Neural progenitor cell (in vitro differentiated cells): ENCODE data around the gene CHST13. TPM values are rescaled to one million over a fixed set of nuclear protein-coding genes. Genes with fewer than 3 reads are reported as not detected.
A peak's percentile ranks its signal among the peaks of the same experiment; 100 is the strongest.

Source experiments
- DNase-seq: peaks from one replicate; pipeline ENCODE4 v3.0.0-alpha.2; 2016; ENCODE audit warnings: low spot score
- H2AFZ ChIP-seq: fragments of 200-600 bp; sonication (generic); replicated peaks from 2 replicates; pipeline ENCODE4 v1.6.1; 2016; ENCODE audit warnings: antibody characterized with exemption
- H3F3A ChIP-seq: fragments of 200-600 bp; sonication (generic); 2 replicates; pipeline ENCODE4 v1.6.1; 2016; ENCODE audit warnings: antibody characterized with exemption, low read depth
- H3K27ac ChIP-seq: fragments of 200-600 bp; sonication (generic); 2 replicates; pipeline ENCODE4 v1.5.1; 2016; ENCODE audit warnings: mild to moderate bottlenecking
- H3K27me3 ChIP-seq: fragments of 200-600 bp; sonication (generic); 2 replicates; pipeline ENCODE4 v1.6.1; 2016; ENCODE audit warnings: mild to moderate bottlenecking, moderate library complexity
- H3K36me3 ChIP-seq: fragments of 200-600 bp; sonication (generic); 2 replicates; pipeline ENCODE4 v1.5.1; 2016
- H3K4me1 ChIP-seq: fragments of 200-600 bp; sonication (generic); 2 replicates; pipeline ENCODE4 v1.6.1; 2016; ENCODE audit warnings: mixed run types
- H3K4me2 ChIP-seq: fragments of 200-600 bp; sonication (generic); 2 replicates; pipeline ENCODE4 v1.6.1; 2016
- H3K4me3 ChIP-seq: fragments of 200-600 bp; sonication (generic); 2 replicates; pipeline ENCODE4 v1.5.1; 2016
- H3K79me2 ChIP-seq: fragments of 200-600 bp; sonication (generic); 2 replicates; pipeline ENCODE4 v1.6.1; 2016; ENCODE audit warnings: low read depth
- H3K9ac ChIP-seq: fragments of 200-600 bp; sonication (generic); 2 replicates; pipeline ENCODE4 v1.6.1; 2016
- H3K9me3 ChIP-seq: fragments of 200-600 bp; sonication (generic); 2 replicates; pipeline ENCODE4 v1.5.1; 2016; ENCODE audit warnings: low read depth
- H4K20me1 ChIP-seq: fragments of 200-600 bp; sonication (generic); 2 replicates; pipeline ENCODE4 v1.6.1; 2016; ENCODE audit warnings: low read depth
- H3K27ac Mint-ChIP-seq: 3 replicates; pipeline ENCODE4 v1.8.0; 2021; ENCODE audit warnings: mixed read lengths
- H3K27me3 Mint-ChIP-seq: 2 replicates; pipeline ENCODE4 v1.8.0; 2022; ENCODE audit warnings: low read depth, mild to moderate bottlenecking, inconsistent platforms, moderate library complexity, mixed read lengths; ENCODE audit not compliant: insufficient read depth
- H3K36me3 Mint-ChIP-seq: 3 replicates; pipeline ENCODE4 v1.8.0; 2021; ENCODE audit warnings: mixed read lengths
- H3K4me1 Mint-ChIP-seq: 3 replicates; pipeline ENCODE4 v1.8.0; 2021; ENCODE audit warnings: mixed read lengths
- H3K4me3 Mint-ChIP-seq: 3 replicates; pipeline ENCODE4 v1.8.0; 2021; ENCODE audit warnings: mild to moderate bottlenecking, moderate library complexity, mixed read lengths
- H3K9me3 Mint-ChIP-seq: 3 replicates; pipeline ENCODE4 v1.8.0; 2020; ENCODE audit warnings: mixed read lengths
- EZH2 ChIP-seq: fragments of 200-600 bp; sonication (generic); IDR thresholded peaks from 2 replicates; pipeline ENCODE4 v1.6.1; 2017; ENCODE audit warnings: antibody characterized with exemption, mild to moderate bottlenecking, moderate library complexity
- EZH2phosphoT487 ChIP-seq: fragments of 200-600 bp; sonication (generic); IDR thresholded peaks from 2 replicates; pipeline ENCODE4 v1.6.1; 2017; ENCODE audit warnings: antibody characterized with exemption
- total RNA-seq: library from RNA; depleted of rRNA; stranded (reverse); fragments of >200 nt; gene quantifications from 2 replicates; pipeline ENCODE4 v1.2.3, GENCODE V29; 2015; ENCODE audit warnings: low replicate concordance
- TF ChIP-seq, protein P1 (sequence below): fragments of 200-600 bp; sonication (generic); IDR thresholded peaks from 2 replicates; pipeline ENCODE4 v1.5.1; 2017; ENCODE audit warnings: antibody characterized with exemption, mild to moderate bottlenecking

Gene CHST13
- total RNA-seq, 1 donor from 2014 or later, result 0.09 TPM

DNA sequence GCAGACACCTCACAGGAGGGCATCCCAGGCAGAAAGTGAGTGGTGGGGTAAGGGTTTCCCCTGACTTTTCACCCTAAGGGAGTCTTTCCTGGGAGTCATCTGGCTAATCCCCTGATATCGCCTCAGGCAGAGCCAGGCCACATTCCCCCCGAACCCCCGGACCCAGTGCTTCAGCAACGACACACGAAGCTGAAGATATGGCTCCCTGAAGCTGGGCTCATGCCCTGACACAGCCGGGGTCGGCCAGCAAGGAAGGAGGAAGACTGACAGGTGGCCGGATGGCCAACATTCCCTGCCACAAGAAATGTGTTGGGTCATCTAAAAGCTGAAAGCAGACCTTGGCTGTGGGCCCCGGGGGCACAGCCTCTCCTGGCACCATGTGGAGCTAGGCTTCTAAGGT, 14.4 kb downstream of the CHST13 start:
- Histone ChIP-seq H3K4me3 (no peak overlapping the region), H3K79me2 (no peaks in the 10 kb centered on the region), H3F3A (no peaks in the 10 kb centered on the region), H3K27ac (no peak overlapping the region), H4K20me1 (no peaks in the 10 kb centered on the region), H3K9me3 (no peaks in the 10 kb centered on the region), H3K27me3 (peaks cover 12% of the 10 kb centered on the region), H3K9ac (no peak overlapping the region), H3K4me1 (no peaks in the 10 kb centered on the region), H2AFZ (no peak overlapping the region), H3K36me3 (no peaks in the 10 kb centered on the region), H3K4me2 (no peak overlapping the region)
- Mint-ChIP-seq H3K4me1 (peaks cover 4% of the 10 kb centered on the region), H3K4me3 (no peak overlapping the region), H3K36me3 (no peaks in the 10 kb centered on the region), H3K9me3 (peaks cover 2% of the 10 kb centered on the region), H3K27me3 (peaks cover 11% of the 10 kb centered on the region), H3K27ac (no peak overlapping the region)
- TF ChIP-seq EZH2 (no peak), EZH2phosphoT487 (no peak)
- TF ChIP-seq, protein P1, sequence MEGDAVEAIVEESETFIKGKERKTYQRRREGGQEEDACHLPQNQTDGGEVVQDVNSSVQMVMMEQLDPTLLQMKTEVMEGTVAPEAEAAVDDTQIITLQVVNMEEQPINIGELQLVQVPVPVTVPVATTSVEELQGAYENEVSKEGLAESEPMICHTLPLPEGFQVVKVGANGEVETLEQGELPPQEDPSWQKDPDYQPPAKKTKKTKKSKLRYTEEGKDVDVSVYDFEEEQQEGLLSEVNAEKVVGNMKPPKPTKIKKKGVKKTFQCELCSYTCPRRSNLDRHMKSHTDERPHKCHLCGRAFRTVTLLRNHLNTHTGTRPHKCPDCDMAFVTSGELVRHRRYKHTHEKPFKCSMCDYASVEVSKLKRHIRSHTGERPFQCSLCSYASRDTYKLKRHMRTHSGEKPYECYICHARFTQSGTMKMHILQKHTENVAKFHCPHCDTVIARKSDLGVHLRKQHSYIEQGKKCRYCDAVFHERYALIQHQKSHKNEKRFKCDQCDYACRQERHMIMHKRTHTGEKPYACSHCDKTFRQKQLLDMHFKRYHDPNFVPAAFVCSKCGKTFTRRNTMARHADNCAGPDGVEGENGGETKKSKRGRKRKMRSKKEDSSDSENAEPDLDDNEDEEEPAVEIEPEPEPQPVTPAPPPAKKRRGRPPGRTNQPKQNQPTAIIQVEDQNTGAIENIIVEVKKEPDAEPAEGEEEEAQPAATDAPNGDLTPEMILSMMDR, result no peak
- no peak for DNase-seq

DNA sequence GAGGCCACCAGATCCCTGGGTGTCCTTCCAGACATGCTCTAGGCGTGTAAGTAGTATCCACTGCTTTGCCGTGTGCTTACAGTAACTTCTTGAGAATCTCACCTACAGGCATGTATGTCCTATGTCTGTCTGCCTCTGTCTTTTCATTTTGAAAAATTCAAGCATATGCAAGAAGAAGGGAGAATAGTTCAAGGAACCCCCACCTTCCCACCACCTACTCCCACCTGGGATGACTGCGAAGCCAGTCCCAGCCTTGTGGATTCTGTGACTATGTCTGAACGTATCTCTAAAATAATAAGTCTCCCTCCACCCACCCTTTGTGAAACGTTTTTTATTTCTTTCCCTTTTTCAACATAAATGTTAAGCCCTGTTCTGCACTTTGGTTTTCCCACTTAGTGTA, 15.0 kb downstream of the CHST13 start:
- Histone ChIP-seq H3K9me3 (no peaks in the 10 kb centered on the region), H3K36me3 (no peaks in the 10 kb centered on the region), H3K4me1 (no peaks in the 10 kb centered on the region), H3K4me3 (no peak overlapping the region), H3K27ac (no peak overlapping the region), H4K20me1 (no peaks in the 10 kb centered on the region), H3K9ac (no peak overlapping the region), H3F3A (no peaks in the 10 kb centered on the region), H2AFZ (no peak overlapping the region), H3K27me3 (peaks cover 6% of the 10 kb centered on the region), H3K4me2 (no peak overlapping the region), H3K79me2 (no peaks in the 10 kb centered on the region)
- TF ChIP-seq EZH2 (no peak), EZH2phosphoT487 (no peak)
- TF ChIP-seq, protein P1, result no peak
- peaks cover 4% of the 10 kb centered on the region for H3K4me1 Mint-ChIP-seq
- peaks cover 2% of the 10 kb centered on the region for H3K9me3 Mint-ChIP-seq
- peaks cover 11% of the 10 kb centered on the region for H3K27me3 Mint-ChIP-seq
- H3K4me3 Mint-ChIP-seq, result no peak overlapping the region
- DNase-seq, result no peak
- no peaks in the 10 kb centered on the region for H3K36me3 Mint-ChIP-seq
- H3K27ac Mint-ChIP-seq, result no peak overlapping the region

DNA sequence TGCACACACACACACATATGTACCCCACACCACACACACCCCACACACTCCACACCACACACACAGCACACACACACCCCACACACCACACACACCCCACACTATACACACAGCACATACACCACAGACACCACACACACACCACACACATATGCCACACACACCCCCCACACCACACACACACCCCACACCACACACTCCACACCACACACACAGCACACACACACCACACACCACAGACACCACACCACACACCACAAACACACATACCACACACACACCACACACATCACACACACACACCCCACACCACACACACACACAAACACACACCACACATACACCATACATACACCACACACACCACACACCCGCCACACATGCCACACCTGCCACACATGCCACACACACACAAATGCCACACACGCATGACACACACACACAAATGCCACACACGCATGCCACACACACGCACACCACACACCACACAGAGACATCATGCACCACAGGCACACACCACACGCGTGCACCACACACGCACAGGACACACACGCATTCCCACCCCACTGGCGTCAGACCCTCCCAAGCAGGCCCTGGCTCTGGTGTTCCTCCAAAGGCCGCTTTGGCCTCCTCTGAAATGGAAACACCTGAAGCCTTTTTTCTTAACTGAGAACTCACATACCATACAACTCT, 15.7 kb downstream of the CHST13 start:
- Histone ChIP-seq H3K4me2 (no peak overlapping the region), H3K27me3 (no peaks in the 10 kb centered on the region), H3F3A (no peaks in the 10 kb centered on the region), H3K4me3 (no peak overlapping the region), H3K9ac (no peak overlapping the region), H3K36me3 (no peaks in the 10 kb centered on the region), H3K4me1 (no peaks in the 10 kb centered on the region), H3K9me3 (no peaks in the 10 kb centered on the region), H2AFZ (no peak overlapping the region), H3K27ac (no peak overlapping the region), H4K20me1 (no peaks in the 10 kb centered on the region), H3K79me2 (no peaks in the 10 kb centered on the region)
- Mint-ChIP-seq H3K27me3 (peaks cover 9% of the 10 kb centered on the region), H3K36me3 (no peaks in the 10 kb centered on the region), H3K4me3 (peak overlapping the region; percentile 48), H3K9me3 (peaks cover 2% of the 10 kb centered on the region), H3K4me1 (peaks cover 4% of the 10 kb centered on the region), H3K27ac (peak overlapping the region; percentile 43)
- no peak for TF ChIP-seq EZH2
- no peak for TF ChIP-seq EZH2phosphoT487
- TF ChIP-seq, protein P1, result no peak
- no peak for DNase-seq
